ENCODE measurements around the gene COL19A1.
"Not testable (repeated sequence)": the region's sequence is repeated elsewhere in the genome, so short reads cannot be mapped to it uniquely, and the experiment has no call there.

COL19A1 gene

GRCh38 chr6:69884231-69884630 is 17.9 kb downstream of the COL19A1 start:
- TF ChIP-seq EZH2phosphoT487 (IDR thresholded peaks at IDR 0.05; ENCODE audit: low read depth) (no peak), CTCF (IDR thresholded peaks at IDR 0.05; ENCODE audit: low read depth, low read length) (no peak)
- no peaks in the 10 kb centered on the region for H3K27me3 ChIP-seq (ENCODE audit: low read depth, low read length)
- no peaks in the 10 kb centered on the region for H4K20me1 ChIP-seq (ENCODE audit: insufficient read depth, low read length)
- H3K4me3 ChIP-seq (ENCODE audit: low read length) = no peak overlapping the region
- H3K9ac ChIP-seq (ENCODE audit: low read length) = no peak overlapping the region
- no peak overlapping the region for H3K27ac ChIP-seq (ENCODE audit: low read length)
- H3K4me2 ChIP-seq (ENCODE audit: low read length) = no peak overlapping the region
- H3K9me3 ChIP-seq (ENCODE audit: insufficient read depth, low read length) = peaks cover 8% of the 10 kb centered on the region; the same call in 1 of the 2 replicates
- H2AFZ ChIP-seq (ENCODE audit: low read depth, low read length) = no peak overlapping the region
- H3K79me2 ChIP-seq (ENCODE audit: low read length) = no peaks in the 10 kb centered on the region
- H3K36me3 ChIP-seq (replicated peaks; ENCODE audit: low read depth, low read length) = peaks cover 20% of the 10 kb centered on the region
- peaks cover 56% of the 10 kb centered on the region for H3K4me1 ChIP-seq (ENCODE audit: low read length)

GRCh38 chr6:69887026-69887425 is 20.7 kb downstream of the COL19A1 start:
- no peaks in the 10 kb centered on the region for H4K20me1 ChIP-seq (ENCODE audit: insufficient read depth, low read length)
- no peak overlapping the region for H3K4me3 ChIP-seq (ENCODE audit: low read length)
- TF ChIP-seq EZH2phosphoT487 (IDR thresholded peaks at IDR 0.05; ENCODE audit: low read depth) (no peak), CTCF (IDR thresholded peaks at IDR 0.05; ENCODE audit: low read depth, low read length) (no peak)
- H3K79me2 ChIP-seq (ENCODE audit: low read length) = no peaks in the 10 kb centered on the region
- no peak overlapping the region for H3K9ac ChIP-seq (ENCODE audit: low read length)
- peaks cover 8% of the 10 kb centered on the region; the same call in 1 of the 2 replicates for H3K9me3 ChIP-seq (ENCODE audit: insufficient read depth, low read length)
- peaks cover 33% of the 10 kb centered on the region for H3K4me1 ChIP-seq (ENCODE audit: low read length)
- no peaks in the 10 kb centered on the region for H3K27me3 ChIP-seq (ENCODE audit: low read depth, low read length)
- no peak overlapping the region for H2AFZ ChIP-seq (ENCODE audit: low read depth, low read length)
- peak overlapping the region; percentile 20; the same call in 1 of the 2 replicates for H3K27ac ChIP-seq (ENCODE audit: low read length)
- H3K4me2 ChIP-seq (ENCODE audit: low read length) = peak overlapping the region; percentile 1; the same call in 1 of the 2 replicates
- peaks cover 23% of the 10 kb centered on the region for H3K36me3 ChIP-seq (replicated peaks; ENCODE audit: low read depth, low read length)

DNA sequence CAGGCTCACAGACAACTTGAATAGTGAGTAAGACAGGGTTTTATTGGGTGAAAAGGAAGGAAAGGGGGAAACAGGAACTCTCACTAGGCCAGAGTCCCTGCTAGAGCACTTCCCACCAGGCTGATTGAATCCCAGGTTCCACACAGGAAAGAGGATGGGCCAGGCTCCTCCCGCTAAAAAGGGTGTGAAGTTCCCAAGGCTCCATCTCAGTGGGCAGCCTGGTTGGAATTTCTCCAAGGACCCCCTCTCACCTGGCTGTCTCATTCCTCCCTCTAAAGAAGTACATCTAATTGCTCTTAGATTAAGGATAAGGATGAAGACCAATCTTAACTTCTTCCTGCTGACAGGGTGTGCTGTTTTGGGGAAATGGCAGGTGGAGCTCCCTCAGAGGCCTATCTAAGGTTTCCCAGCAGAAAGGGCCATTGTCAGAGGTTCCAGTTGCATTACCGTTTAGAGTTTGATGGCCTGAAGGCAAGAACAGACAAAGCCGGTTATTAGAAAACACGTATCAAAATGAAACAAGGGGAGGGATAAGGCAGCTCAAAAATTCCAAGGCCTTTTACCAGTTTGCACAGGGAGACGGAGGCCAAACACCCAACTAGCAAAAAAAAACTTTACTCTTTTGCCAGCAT is 21.5 kb downstream of the COL19A1 start:
- Histone ChIP-seq H3K4me2 (ENCODE audit: low read length) (no peak overlapping the region), H4K20me1 (ENCODE audit: insufficient read depth, low read length) (no peaks in the 10 kb centered on the region), H3K9me3 (ENCODE audit: insufficient read depth, low read length) (peaks cover 8% of the 10 kb centered on the region; the same call in 1 of the 2 replicates), H3K4me3 (ENCODE audit: low read length) (no peak overlapping the region), H3K27me3 (ENCODE audit: low read depth, low read length) (no peaks in the 10 kb centered on the region), H3K79me2 (ENCODE audit: low read length) (no peaks in the 10 kb centered on the region), H3K9ac (ENCODE audit: low read length) (no peak overlapping the region), H3K27ac (ENCODE audit: low read length) (0 out of 2 replicates have a peak overlapping the region, but pooled peaks have one; percentile 20), H3K4me1 (ENCODE audit: low read length) (peaks cover 25% of the 10 kb centered on the region), H3K36me3 (replicated peaks; ENCODE audit: low read depth, low read length) (peaks cover 23% of the 10 kb centered on the region), H2AFZ (ENCODE audit: low read depth, low read length) (no peak overlapping the region)
- TF ChIP-seq CTCF (IDR thresholded peaks at IDR 0.05; ENCODE audit: low read depth, low read length) = no peak
- no peak for TF ChIP-seq EZH2phosphoT487 (IDR thresholded peaks at IDR 0.05; ENCODE audit: low read depth)

GRCh38 chr6:69888482-69889233 is 22.3 kb downstream of the COL19A1 start:
- H3K9ac ChIP-seq (ENCODE audit: low read length) = no peak overlapping the region
- no peaks in the 10 kb centered on the region for H3K79me2 ChIP-seq (ENCODE audit: low read length)
- H3K27me3 ChIP-seq (ENCODE audit: low read depth, low read length) = no peaks in the 10 kb centered on the region
- H3K36me3 ChIP-seq (replicated peaks; ENCODE audit: low read depth, low read length) = peaks cover 23% of the 10 kb centered on the region
- H2AFZ ChIP-seq (ENCODE audit: low read depth, low read length) = no peak overlapping the region
- TF ChIP-seq EZH2phosphoT487 (IDR thresholded peaks at IDR 0.05; ENCODE audit: low read depth) (no peak), CTCF (IDR thresholded peaks at IDR 0.05; ENCODE audit: low read depth, low read length) (no peak)
- peaks cover 16% of the 10 kb centered on the region for H3K4me1 ChIP-seq (ENCODE audit: low read length)
- H4K20me1 ChIP-seq (ENCODE audit: insufficient read depth, low read length) = no peaks in the 10 kb centered on the region
- no peak overlapping the region for H3K27ac ChIP-seq (ENCODE audit: low read length)
- H3K4me2 ChIP-seq (ENCODE audit: low read length) = no peak overlapping the region
- H3K9me3 ChIP-seq (ENCODE audit: insufficient read depth, low read length) = peaks cover 8% of the 10 kb centered on the region; the same call in 1 of the 2 replicates
- no peak overlapping the region for H3K4me3 ChIP-seq (ENCODE audit: low read length)

DNA sequence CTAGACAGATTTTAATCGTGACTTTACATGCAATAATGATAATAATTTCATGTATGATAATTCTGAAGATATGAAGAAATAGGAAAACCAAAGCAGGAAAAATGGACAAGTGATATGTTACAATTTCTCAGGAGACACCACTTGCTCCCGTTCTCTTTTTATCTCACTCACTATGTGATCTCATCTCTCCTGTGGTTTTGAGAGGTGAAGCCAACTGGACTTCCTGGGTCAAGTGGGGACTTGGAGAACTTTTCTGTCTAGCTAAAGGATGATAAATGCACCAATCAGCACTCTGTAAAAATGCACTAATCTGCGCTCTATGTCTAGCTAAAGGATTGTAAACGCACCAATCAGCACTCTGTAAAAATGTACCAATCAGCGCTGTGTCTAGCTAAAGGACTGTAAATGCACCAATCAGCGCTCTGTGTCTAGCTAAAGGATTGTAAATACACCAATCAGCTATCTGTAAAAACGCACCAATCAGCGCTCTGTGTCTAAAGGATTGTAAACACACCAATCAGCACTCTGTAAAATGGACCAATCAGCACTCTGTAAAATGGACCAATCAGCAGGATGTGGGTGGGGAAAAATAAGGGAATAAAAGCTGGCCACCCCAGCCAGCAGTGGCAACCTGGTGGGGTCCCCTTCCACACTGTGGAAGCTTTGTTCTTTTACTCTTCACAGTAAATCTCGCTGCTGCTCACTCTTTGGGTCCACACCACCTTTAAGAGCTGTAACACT is 23.0 kb downstream of the COL19A1 start:
- H3K27ac ChIP-seq (ENCODE audit: low read length); H3K4me2 ChIP-seq (ENCODE audit: low read length); H2AFZ ChIP-seq (ENCODE audit: low read depth, low read length); H3K4me3 ChIP-seq (ENCODE audit: low read length); H3K79me2 ChIP-seq (ENCODE audit: low read length); H3K27me3 ChIP-seq (ENCODE audit: low read depth, low read length); H3K9ac ChIP-seq (ENCODE audit: low read length); H3K9me3 ChIP-seq (ENCODE audit: insufficient read depth, low read length); H4K20me1 ChIP-seq (ENCODE audit: insufficient read depth, low read length): not testable (repeated sequence)
- peaks cover 23% of the 10 kb centered on the region for H3K36me3 ChIP-seq (replicated peaks; ENCODE audit: low read depth, low read length)
- peaks cover 16% of the 10 kb centered on the region for H3K4me1 ChIP-seq (ENCODE audit: low read length)

Data from OCI-LY3 (cell line).